ENCODE data around the gene ERC2.
"Not testable (repeated sequence)": the region's sequence is repeated elsewhere in the genome, so short reads cannot be mapped to it uniquely, and the experiment has no call there.

ERC2 gene

GRCh38 chr3:55516392-55517030 lies 951.8 kb downstream of the ERC2 start:
- no peak for DNase-seq (ENCODE audit: low read depth in 2 of 3, low spot score in 1 of 3)

- no peak for DNase-seq (ENCODE audit: low read depth in 2 of 3, low spot score in 1 of 3)
These were observed 952.6 kb downstream of the ERC2 start for GRCh38 chr3:55515550-55516246.

- DNase-seq (ENCODE audit: low read depth in 2 of 3, low spot score in 1 of 3), result no peak
These were observed 953.3 kb downstream of the ERC2 start for GRCh38 chr3:55514962-55515361.

GRCh38 chr3:55512571-55513343 lies 955.5 kb downstream of the ERC2 start:
- no peak for DNase-seq (ENCODE audit: low read depth in 2 of 3, low spot score in 1 of 3)

- DNase-seq (ENCODE audit: low read depth in 2 of 3, low spot score in 1 of 3), result no peak
These were observed 956.2 kb downstream of the ERC2 start for GRCh38 chr3:55511895-55512570.

- no peak for DNase-seq (ENCODE audit: low read depth in 2 of 3, low spot score in 1 of 3)
These were observed 959.9 kb downstream of the ERC2 start for GRCh38 chr3:55508335-55508734.

- DNase-seq (ENCODE audit: low read depth in 2 of 3, low spot score in 1 of 3), result no peak
These were observed 960.5 kb downstream of the ERC2 start for GRCh38 chr3:55507808-55508207.

- DNase-seq (ENCODE audit: low read depth in 2 of 3, low spot score in 1 of 3), result no peak
These were observed 962.5 kb downstream of the ERC2 start for GRCh38 chr3:55505776-55506175.

GRCh38 chr3:55505102-55505501 lies 963.2 kb downstream of the ERC2 start:
- not testable (repeated sequence) for DNase-seq (ENCODE audit: low read depth in 2 of 3, low spot score in 1 of 3)

GRCh38 chr3:55501905-55502304 lies 966.4 kb downstream of the ERC2 start:
- no peak for DNase-seq (ENCODE audit: low read depth in 2 of 3, low spot score in 1 of 3)

GRCh38 chr3:55500555-55501330 lies 967.5 kb downstream of the ERC2 start:
- DNase-seq (ENCODE audit: low read depth in 2 of 3, low spot score in 1 of 3), result no peak

GRCh38 chr3:55498520-55498919 lies 969.7 kb downstream of the ERC2 start:
- no peak for DNase-seq (ENCODE audit: low read depth in 2 of 3, low spot score in 1 of 3)

GRCh38 chr3:55497250-55497649 lies 971.0 kb downstream of the ERC2 start:
- DNase-seq (ENCODE audit: low read depth in 2 of 3, low spot score in 1 of 3), result no peak

GRCh38 chr3:55494976-55495375 lies 973.3 kb downstream of the ERC2 start:
- DNase-seq (ENCODE audit: low read depth in 2 of 3, low spot score in 1 of 3), result no peak

- no peak for DNase-seq (ENCODE audit: low read depth in 2 of 3, low spot score in 1 of 3)
These were observed 975.3 kb downstream of the ERC2 start for GRCh38 chr3:55492976-55493375.

- DNase-seq (ENCODE audit: low read depth in 2 of 3, low spot score in 1 of 3), result no peak
These were observed 976.9 kb downstream of the ERC2 start for GRCh38 chr3:55491296-55491816.

- DNase-seq (ENCODE audit: low read depth in 2 of 3, low spot score in 1 of 3), result no peak
These were observed 977.9 kb downstream of the ERC2 start for GRCh38 chr3:55490276-55490913.

- no peak for DNase-seq (ENCODE audit: low read depth in 2 of 3, low spot score in 1 of 3)
These were observed 978.5 kb downstream of the ERC2 start for GRCh38 chr3:55489798-55490132.

GRCh38 chr3:55488398-55489055 lies 979.7 kb downstream of the ERC2 start:
- DNase-seq (ENCODE audit: low read depth in 2 of 3, low spot score in 1 of 3), result no peak

Measured in stimulated activated CD4-positive, alpha-beta T cell treated with anti-CD3 and anti-CD28 coated beads, Interleukin-12 subunit alpha, Interleukin-12 subunit beta, amount 100 ng/mL, for 48 hours (primary cell).